D721Med (cell line): Measurements from ENCODE around the gene MYG1.

Source experiments
- DNase-seq: peaks from one replicate; pipeline ENCODE4 v3.0.0; 2011; ENCODE audit warnings: low spot score; ENCODE audit not compliant: insufficient read length
- FAIRE-seq: peaks from 2 replicates; lab custom pipeline; 2011; peaks lifted over from hg19 to GRCh38; lab: Jason Lieb, UNC
- CTCF ChIP-seq: IDR thresholded peaks from 2 replicates; pipeline ENCODE4 v1.5.1; 2012; ENCODE audit warnings: mild to moderate bottlenecking, control low read depth; ENCODE audit not compliant: insufficient read depth; ENCODE audit errors: missing control alignments

Gene MYG1

GRCh38 chr12:53345486-53346188 lies 46.1 kb downstream of the MYG1 start:
- DNase-seq: no peak
- no peak for TF ChIP-seq CTCF
- FAIRE-seq: no peak

- no peak for FAIRE-seq
- no peak for TF ChIP-seq CTCF
- DNase-seq: no peak
Observed at GRCh38 chr12:53346491-53346890, 47.0 kb downstream of the MYG1 start.

GRCh38 chr12:53347905-53348304 lies 48.4 kb downstream of the MYG1 start:
- FAIRE-seq (no peak), DNase-seq (no peak)
- no peak for TF ChIP-seq CTCF

GRCh38 chr12:53352331-53353256 lies 53.1 kb downstream of the MYG1 start:
- DNase-seq: no peak
- peak; percentile 90 for TF ChIP-seq CTCF
- no peak for FAIRE-seq

GRCh38 chr12:53353257-53353655 lies 53.8 kb downstream of the MYG1 start:
- no peak for FAIRE-seq
- DNase-seq: no peak
- TF ChIP-seq CTCF: no peak

DNA sequence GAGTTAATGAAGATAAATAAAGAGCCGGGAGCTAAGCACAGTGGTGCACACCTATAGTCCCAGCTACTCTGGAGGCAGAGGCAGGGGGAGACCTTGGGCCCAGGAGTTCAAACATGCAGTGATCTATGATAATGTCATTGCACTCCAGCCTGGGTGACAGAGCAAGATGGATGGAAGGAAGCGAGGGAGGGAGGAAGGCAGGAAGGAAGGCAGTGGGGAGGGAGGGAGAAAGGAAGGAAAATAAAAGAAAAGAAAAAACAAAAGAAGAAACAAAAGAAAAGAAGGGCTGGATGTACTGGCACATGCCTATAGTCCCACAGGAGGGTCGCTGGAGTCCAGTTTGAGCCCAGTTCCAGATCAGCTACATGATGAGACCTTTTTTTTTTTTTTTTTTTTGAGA lies 55.6 kb downstream of the MYG1 start:
- DNase-seq (no peak), FAIRE-seq (no peak)
- TF ChIP-seq CTCF: no peak
